ENCODE data around the gene GDPD5.

The GDPD5 gene

GRCh38 chr11:75440960-75441803 is 84.6 kb downstream of the GDPD5 start:
- DNase-seq, result no peak

GRCh38 chr11:75439495-75440120 is 86.1 kb downstream of the GDPD5 start:
- no peak for DNase-seq

- no peak for DNase-seq
Measured at GRCh38 chr11:75439026-75439425, 86.7 kb downstream of the GDPD5 start.

- no peak for DNase-seq
Measured at GRCh38 chr11:75437966-75438659, 87.6 kb downstream of the GDPD5 start.

GRCh38 chr11:75436806-75437205 is 88.9 kb downstream of the GDPD5 start:
- DNase-seq, result no peak

- DNase-seq, result no peak
Measured at GRCh38 chr11:75435571-75435925, 90.2 kb downstream of the GDPD5 start.

GRCh38 chr11:75434886-75435570 is 90.7 kb downstream of the GDPD5 start:
- DNase-seq, result no peak

- no peak for DNase-seq
Measured at GRCh38 chr11:75434051-75434450, 91.7 kb downstream of the GDPD5 start.

GRCh38 chr11:75433443-75433842 is 92.3 kb downstream of the GDPD5 start:
- no peak for DNase-seq

- no peak for DNase-seq
Measured at GRCh38 chr11:75432911-75433321, 92.8 kb downstream of the GDPD5 start, which contains the start of gene KLHL35. Gene KLHL35, minus strand, starts transcription at chr11:75433203. Its CDS starts 2,574 bp downstream, at chr11:75430629.

- DNase-seq, result no peak
Measured at GRCh38 chr11:75431533-75432525, 93.9 kb downstream of the GDPD5 start.

GRCh38 chr11:75430714-75431532 is 94.8 kb downstream of the GDPD5 start:
- DNase-seq, result no peak

GRCh38 chr11:75429902-75430713 is 95.6 kb downstream of the GDPD5 start:
- DNase-seq, result no peak

- DNase-seq, result no peak
Measured at GRCh38 chr11:75429641-75429901, 96.2 kb downstream of the GDPD5 start.

GRCh38 chr11:75428989-75429640 is 96.6 kb downstream of the GDPD5 start:
- DNase-seq, result no peak

- no peak for DNase-seq
Measured at GRCh38 chr11:75428281-75428724, 97.4 kb downstream of the GDPD5 start.

GRCh38 chr11:75427181-75427580 is 98.6 kb downstream of the GDPD5 start:
- DNase-seq, result no peak

GRCh38 chr11:75426720-75427086 is 99.0 kb downstream of the GDPD5 start:
- no peak for DNase-seq

GRCh38 chr11:75425422-75425821 is 100.3 kb downstream of the GDPD5 start:
- DNase-seq, result no peak

GRCh38 chr11:75424396-75424795 is 101.3 kb downstream of the GDPD5 start:
- no peak for DNase-seq

Data from NCI-H2081 treated with DMSO at 0.1 percent for 48 hours (cell line).